ENCODE results near the gene FAT2. TPM values are rescaled to one million over a fixed set of nuclear protein-coding genes. Genes with fewer than 3 reads are reported as not detected.

The FAT2 gene
- polyA plus RNA-seq, 2 of the 4 experiments (the other 2 are of a cell fraction) = 0.03 TPM; not detected in 1

GRCh38 chr5:151556806-151557205, 34.3 kb downstream of the FAT2 start:
- TF ChIP-seq FOSB (CRISPR knock-in tag; IDR thresholded peaks at IDR 0.05) = no peak
- TF ChIP-seq ZNF302 (CRISPR knock-in tag; IDR thresholded peaks at IDR 0.05) = no peak
- TF ChIP-seq JUN (IDR thresholded peaks at IDR 0.05) = no peak
- no peak for TF ChIP-seq HOXB5 (CRISPR knock-in tag; IDR thresholded peaks at IDR 0.05)
- TF ChIP-seq MAZ (IDR thresholded peaks at IDR 0.05; ENCODE audit: borderline replicate concordance, low read depth, low read length) = no peak
- DNase-seq (ENCODE audit: low read depth in 1 of 2, low spot score in 1 of 2) = no peak
- no peak overlapping the region for H3K27ac ChIP-seq
- WGBS (ENCODE audit: missing lambda C conversion rate) = 28% methylated on average over 6 of the region's 6 CpGs
- ATAC-seq = no peak
- no peaks in the 10 kb centered on the region for H3K9me3 ChIP-seq
- no peak overlapping the region for H3K4me3 ChIP-seq
- no peak for FAIRE-seq
- no peaks in the 10 kb centered on the region for H3K4me1 ChIP-seq
- ChIA-PET CTCF (interaction anchor here (0.8 kb wide), 1 partner anchor 13 kb away, joined by 3 read pairs; no protein-coding TSS in a partner anchor), POLR2A (no interaction called here)
- no peak overlapping the region for H3K4me2 ChIP-seq

- POLR2A ChIA-PET = no interaction called here
- DNase-seq (ENCODE audit: low read depth in 1 of 2, low spot score in 1 of 2) (no peak), ATAC-seq (no peak), FAIRE-seq (no peak)
- Histone ChIP-seq H3K4me2 (no peak overlapping the region), H3K4me3 (no peak overlapping the region), H3K9me3 (no peaks in the 10 kb centered on the region), H3K4me1 (no peaks in the 10 kb centered on the region), H3K27ac (no peak overlapping the region)
- 31% methylated on average over 4 of the region's 4 CpGs for WGBS (ENCODE audit: missing lambda C conversion rate)
- CTCF ChIA-PET = interaction anchor here (0.9 kb wide), 1 partner anchor 11 kb away, joined by 3 read pairs; no protein-coding TSS in a partner anchor
- TF ChIP-seq HDAC2 (IDR thresholded peaks at IDR 0.05) (no peak), CTCF (IDR thresholded peaks at IDR 0.05) (no peak), FOSB (CRISPR knock-in tag; IDR thresholded peaks at IDR 0.05) (no peak)
Measured at GRCh38 chr5:151555760-151556576, 35.2 kb downstream of the FAT2 start.

GRCh38 chr5:151553695-151554094, 37.4 kb downstream of the FAT2 start:
- FAIRE-seq = no peak
- DNase-seq (ENCODE audit: low read depth in 1 of 2, low spot score in 1 of 2) = no peak
- no peaks in the 10 kb centered on the region for H3K9me3 ChIP-seq
- POLR2A ChIA-PET = no interaction called here
- 54% methylated on average over 5 of the region's 5 CpGs for WGBS (ENCODE audit: missing lambda C conversion rate)
- H3K27ac ChIP-seq = no peak overlapping the region
- CTCF ChIA-PET = no interaction called here
- TF ChIP-seq POLR2A (IDR thresholded peaks at IDR 0.05; ENCODE audit: low read length) (no peak), TFCP2L1 (CRISPR knock-in tag; IDR thresholded peaks at IDR 0.05) (no peak), RAD21 (conservative IDR thresholded peaks at IDR 0.05 in 1 of 2, IDR thresholded peaks at IDR 0.05 in 1 of 2) (no peak), POLR2AphosphoS2 (conservative IDR thresholded peaks at IDR 0.05; ENCODE audit: low read length) (no peak), HOXA7 (CRISPR knock-in tag; IDR thresholded peaks at IDR 0.05) (no peak), E2F6 (IDR thresholded peaks at IDR 0.05; ENCODE audit: borderline replicate concordance, low read depth) (no peak), PBX3 (IDR thresholded peaks at IDR 0.05) (no peak), EHF (CRISPR knock-in tag; IDR thresholded peaks at IDR 0.05) (no peak)
- ATAC-seq = no peak
- H3K4me1 ChIP-seq = no peaks in the 10 kb centered on the region
- H3K4me3 ChIP-seq = no peak overlapping the region
- no peak overlapping the region for H3K4me2 ChIP-seq

- no peak for ATAC-seq
- ChIA-PET CTCF (no interaction called here), POLR2A (no interaction called here)
- H3K9me3 ChIP-seq = no peaks in the 10 kb centered on the region
- H3K4me1 ChIP-seq = no peaks in the 10 kb centered on the region
- 74% methylated on average over 6 of the region's 10 CpGs for WGBS (ENCODE audit: missing lambda C conversion rate)
- no peak for DNase-seq (ENCODE audit: low read depth in 1 of 2, low spot score in 1 of 2)
- no peak overlapping the region for H3K4me3 ChIP-seq
- FAIRE-seq = no peak
- no peak overlapping the region for H3K27ac ChIP-seq
- no peak overlapping the region for H3K4me2 ChIP-seq
- TF ChIP-seq NFE2L2 (conservative IDR thresholded peaks at IDR 0.05; ENCODE audit: low read length) (no peak), EP300 (IDR thresholded peaks at IDR 0.05) (no peak), HDAC2 (IDR thresholded peaks at IDR 0.05) (no peak), HOXB13 (CRISPR knock-in tag; IDR thresholded peaks at IDR 0.05; ENCODE audit: low read depth) (no peak), ZFP36 (IDR thresholded peaks at IDR 0.05; ENCODE audit: borderline replicate concordance, partially characterized antibody) (no peak), HEYL (CRISPR knock-in tag; IDR thresholded peaks at IDR 0.05) (no peak), RAD21 (conservative IDR thresholded peaks at IDR 0.05 in 1 of 2, IDR thresholded peaks at IDR 0.05 in 1 of 2) (no peak), TFCP2L1 (CRISPR knock-in tag; IDR thresholded peaks at IDR 0.05) (no peak), CHD4 (IDR thresholded peaks at IDR 0.05; ENCODE audit: borderline replicate concordance) (no peak), KDM5A (IDR thresholded peaks at IDR 0.05) (no peak), RCOR1 (IDR thresholded peaks at IDR 0.05; ENCODE audit: low read depth, low read length) (no peak), CEBPB (IDR thresholded peaks at IDR 0.05) (no peak), JUNB (IDR thresholded peaks at IDR 0.05) (no peak), TP53 (CRISPR knock-in tag; IDR thresholded peaks at IDR 0.05) (no peak), ZC3H11A (IDR thresholded peaks at IDR 0.05) (no peak), NPAS2 (CRISPR knock-in tag; IDR thresholded peaks at IDR 0.05; ENCODE audit: borderline replicate concordance) (no peak), HOXB5 (CRISPR knock-in tag; IDR thresholded peaks at IDR 0.05) (no peak), RNF2 (IDR thresholded peaks at IDR 0.05; ENCODE audit: borderline replicate concordance, low read depth) (no peak), JUN (IDR thresholded peaks at IDR 0.05) (no peak)
Measured at GRCh38 chr5:151553130-151553670, 37.9 kb downstream of the FAT2 start.

Data from A549 (cell line).